Measurements from ENCODE around the gene BLM. TPM values are rescaled to one million over a fixed set of nuclear protein-coding genes. Genes with fewer than 3 reads are reported as not detected.

BLM gene
- total RNA-seq, 4 donors from 2014 or later = 1.3 to 3.4 (median 2.0) TPM

DNA sequence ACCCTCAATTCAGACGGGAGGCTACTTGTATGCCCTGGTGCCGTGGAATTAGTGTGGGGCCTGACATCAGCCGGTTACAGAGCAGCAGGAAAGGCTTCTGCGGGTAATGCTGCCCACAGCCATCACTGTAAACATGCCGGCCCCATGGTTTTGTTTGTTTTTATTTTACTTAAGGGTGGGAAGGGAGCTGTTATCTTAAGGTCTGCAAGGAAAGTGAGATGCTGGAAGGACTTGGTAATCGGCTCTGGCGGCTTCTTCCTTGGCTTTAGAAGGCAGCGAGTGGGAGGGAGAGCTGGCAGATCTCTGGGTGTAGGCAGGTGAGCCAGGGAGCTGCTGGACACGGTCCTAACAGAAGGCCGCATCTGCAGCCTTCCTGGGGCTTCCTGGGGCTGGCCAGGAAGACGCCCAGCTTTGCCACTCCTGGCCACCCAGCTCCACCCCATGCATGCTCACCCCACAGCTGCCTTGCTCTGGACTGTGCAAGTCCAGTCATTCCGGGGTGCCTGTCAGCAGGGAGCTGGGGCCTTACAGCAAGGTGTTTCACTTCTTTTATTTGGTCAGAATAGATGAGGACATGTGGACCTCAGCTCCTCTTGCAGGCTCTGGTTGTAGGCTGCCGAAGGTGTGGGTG lies 97.2 kb downstream of the BLM start:
- Histone ChIP-seq H3K27ac (peak overlapping the region in 1 of 4 donors; percentile 54), H3K4me1 (peaks cover 0 to 18% (median 8%) of the 10 kb centered on the region in 3 donors), H3K36me3 (no peaks in the 10 kb centered on the region), H3K9me3 (no peaks in the 10 kb centered on the region), H3K27me3 (no peaks in the 10 kb centered on the region), H3K4me3 (no peak overlapping the region)
- no peak for DNase-seq
- TF ChIP-seq POLR2A (IDR thresholded peaks at IDR 0.05) = no peak
- TF ChIP-seq, protein P1, sequence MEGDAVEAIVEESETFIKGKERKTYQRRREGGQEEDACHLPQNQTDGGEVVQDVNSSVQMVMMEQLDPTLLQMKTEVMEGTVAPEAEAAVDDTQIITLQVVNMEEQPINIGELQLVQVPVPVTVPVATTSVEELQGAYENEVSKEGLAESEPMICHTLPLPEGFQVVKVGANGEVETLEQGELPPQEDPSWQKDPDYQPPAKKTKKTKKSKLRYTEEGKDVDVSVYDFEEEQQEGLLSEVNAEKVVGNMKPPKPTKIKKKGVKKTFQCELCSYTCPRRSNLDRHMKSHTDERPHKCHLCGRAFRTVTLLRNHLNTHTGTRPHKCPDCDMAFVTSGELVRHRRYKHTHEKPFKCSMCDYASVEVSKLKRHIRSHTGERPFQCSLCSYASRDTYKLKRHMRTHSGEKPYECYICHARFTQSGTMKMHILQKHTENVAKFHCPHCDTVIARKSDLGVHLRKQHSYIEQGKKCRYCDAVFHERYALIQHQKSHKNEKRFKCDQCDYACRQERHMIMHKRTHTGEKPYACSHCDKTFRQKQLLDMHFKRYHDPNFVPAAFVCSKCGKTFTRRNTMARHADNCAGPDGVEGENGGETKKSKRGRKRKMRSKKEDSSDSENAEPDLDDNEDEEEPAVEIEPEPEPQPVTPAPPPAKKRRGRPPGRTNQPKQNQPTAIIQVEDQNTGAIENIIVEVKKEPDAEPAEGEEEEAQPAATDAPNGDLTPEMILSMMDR (IDR thresholded peaks at IDR 0.05) = no peak
- WGBS, 2 donors = 54 to 80% methylated on average over 8 to 11 of the region's 13 CpGs
- intact Hi-C loops (cut with DNase I) = no loop called here

DNA sequence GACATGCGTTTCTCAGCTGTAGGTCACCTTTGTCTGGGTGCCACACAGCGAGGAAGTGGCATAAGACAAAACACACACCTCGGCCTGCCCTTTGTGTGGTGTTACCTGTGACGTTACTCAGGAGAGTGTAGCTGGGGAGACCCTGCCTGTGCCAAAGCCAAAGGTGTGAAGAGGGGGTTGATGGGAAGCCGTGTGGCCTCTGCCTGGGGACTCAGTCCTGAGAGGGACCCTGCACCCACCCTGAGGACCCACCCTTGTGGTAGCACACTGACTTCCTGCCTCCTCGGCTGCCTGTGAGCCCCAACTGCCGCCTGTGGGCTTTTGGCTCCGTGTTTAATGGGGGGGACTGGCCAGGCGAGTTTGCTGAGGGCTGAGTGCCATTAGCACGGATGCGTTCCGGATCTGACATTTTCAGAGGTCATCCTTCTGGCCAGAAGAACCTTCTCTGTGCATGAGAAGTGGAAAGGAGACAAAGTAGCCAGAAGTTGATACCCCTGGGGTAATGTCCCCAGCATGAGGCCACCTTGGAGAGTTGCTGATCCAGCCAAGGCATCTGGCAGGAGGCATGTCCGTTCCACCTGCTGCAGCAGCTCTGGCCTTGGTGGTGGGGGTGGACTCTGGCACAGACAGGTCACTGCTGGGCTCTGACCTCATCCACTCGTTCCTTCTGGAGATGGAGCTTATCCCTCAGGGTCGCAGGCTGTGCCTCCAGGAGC lies 99.4 kb downstream of the BLM start:
- Histone ChIP-seq H3K4me1 (peaks cover 0 to 18% (median 8%) of the 10 kb centered on the region in 3 donors), H3K27ac (peak overlapping the region in 1 of 4 donors; percentile 49), H3K4me3 (no peak overlapping the region), H3K9me3 (no peaks in the 10 kb centered on the region), H3K36me3 (no peaks in the 10 kb centered on the region), H3K27me3 (no peaks in the 10 kb centered on the region)
- no peak for DNase-seq
- WGBS, 2 donors = 44 to 85% methylated on average over 8 to 11 of the region's 15 CpGs
- intact Hi-C loops (cut with DNase I) = no loop called here
- TF ChIP-seq, protein P1 (IDR thresholded peaks at IDR 0.05) = no peak
- TF ChIP-seq POLR2A (IDR thresholded peaks at IDR 0.05) = no peak

DNA sequence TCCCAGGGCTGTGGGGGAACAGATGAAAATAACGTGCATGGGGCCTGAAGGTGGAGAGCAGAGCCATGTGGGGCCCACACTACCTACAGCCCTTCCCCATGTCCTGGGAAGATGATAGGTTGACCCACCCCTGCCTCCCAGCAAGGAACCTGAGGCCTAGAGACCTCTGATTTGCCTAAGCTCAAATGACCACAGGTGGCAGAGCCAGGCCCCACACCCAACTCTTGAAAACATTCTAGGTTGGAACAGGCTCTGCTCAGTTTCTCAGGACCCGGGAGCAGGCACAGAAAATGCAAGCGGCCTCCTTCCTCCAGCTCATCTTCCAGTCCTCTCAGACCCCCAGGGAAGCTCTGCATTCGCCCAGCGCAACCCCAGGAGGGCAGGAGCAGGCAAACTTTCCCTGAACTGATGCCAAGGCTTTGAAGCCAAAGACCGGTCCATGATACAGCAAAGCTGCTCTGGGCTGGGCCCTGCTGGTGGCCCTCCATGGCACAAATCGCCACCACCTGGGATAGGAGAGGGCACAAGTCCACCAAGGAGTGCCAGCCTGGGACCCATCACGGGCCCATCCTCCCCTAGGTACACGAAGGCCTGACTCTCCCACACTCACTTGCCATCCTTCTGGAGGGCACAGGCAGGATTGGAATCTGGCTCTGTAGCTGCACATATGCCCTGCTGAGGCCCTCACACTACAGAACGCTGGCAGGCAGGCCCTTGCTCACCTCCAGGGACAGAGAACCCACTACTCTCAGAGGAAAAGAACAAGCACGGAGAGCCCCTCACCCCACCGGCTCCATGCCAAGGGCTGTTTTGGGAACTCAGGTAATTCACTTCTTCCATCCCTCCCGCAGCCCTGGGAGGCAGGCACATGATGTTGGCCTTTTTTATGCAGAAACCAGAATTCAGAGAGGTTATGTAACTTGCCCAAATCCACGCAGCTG lies 100.2 kb downstream of the BLM start:
- WGBS, 2 donors = 87 to 94% methylated on average over 2 to 5 of the region's 14 CpGs

DNA sequence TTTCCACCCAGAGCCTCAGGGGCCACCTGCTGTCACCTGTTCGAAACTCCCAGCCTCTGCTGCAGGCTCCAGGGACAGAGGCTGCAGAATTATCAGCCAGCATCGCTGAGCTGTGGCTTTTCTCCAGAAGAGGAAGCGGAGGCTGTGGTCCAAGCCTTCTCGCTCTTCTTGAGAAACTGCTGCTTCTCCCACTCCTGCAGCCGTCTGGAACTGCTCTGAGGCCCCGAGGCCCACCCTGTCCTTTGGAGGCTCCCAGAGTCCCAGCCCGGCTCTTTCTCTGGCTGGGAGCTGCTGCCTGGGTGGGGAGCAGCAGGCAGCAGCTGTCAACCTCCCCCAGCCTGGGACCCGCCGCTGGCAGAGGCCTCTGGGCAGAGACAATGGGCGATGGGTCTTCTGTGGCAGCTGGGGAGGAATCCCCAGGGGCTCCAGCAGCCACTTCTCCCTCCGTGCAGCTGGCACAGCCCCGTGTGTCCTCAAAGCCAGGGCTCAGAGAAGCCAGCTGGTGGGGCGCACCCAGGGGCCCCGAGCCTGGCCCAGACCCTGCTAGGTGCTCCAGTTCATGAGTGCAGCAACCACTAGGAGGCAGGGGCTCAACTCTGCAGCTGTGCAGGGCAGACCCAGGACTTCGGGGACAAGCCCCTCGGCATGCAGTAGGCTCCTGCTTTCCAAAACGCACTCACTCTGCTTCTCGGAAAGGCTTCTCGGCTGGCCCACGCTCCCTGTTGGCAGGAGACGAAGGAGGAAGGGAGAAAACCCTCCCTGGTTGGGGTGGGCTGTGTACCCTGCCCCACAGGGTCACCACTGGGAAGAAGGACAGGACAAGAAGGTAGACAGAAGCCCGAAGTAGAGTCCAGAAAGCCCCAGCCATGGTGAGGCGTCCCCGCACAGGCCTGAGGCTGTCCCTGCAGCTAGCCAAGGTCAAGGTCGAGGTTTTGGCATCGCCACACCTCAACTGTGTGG lies 101.4 kb downstream of the BLM start:
- Histone ChIP-seq H3K27ac (peak overlapping the region in 1 of 4 donors; percentile 34), H3K36me3 (no peaks in the 10 kb centered on the region), H3K27me3 (no peaks in the 10 kb centered on the region), H3K4me1 (peaks cover 0 to 8% (median 7%) of the 10 kb centered on the region in 3 donors), H3K4me3 (no peak overlapping the region), H3K9me3 (no peaks in the 10 kb centered on the region)
- intact Hi-C loops (cut with DNase I) = no loop called here
- DNase-seq = no peak
- 83 to 84% methylated on average over 6 of the region's 26 CpGs for WGBS, 2 donors
- TF ChIP-seq, protein P1 (IDR thresholded peaks at IDR 0.05) = peak in 1 of 6 experiments; percentile 28
- no peak for TF ChIP-seq POLR2A (IDR thresholded peaks at IDR 0.05)

More for the DNA sequence above, 100.2 kb downstream of the BLM start:
- no peak for DNase-seq
- Histone ChIP-seq H3K4me1 (peaks cover 0 to 13% (median 8%) of the 10 kb centered on the region in 3 donors), H3K27ac (no peak overlapping the region), H3K27me3 (no peaks in the 10 kb centered on the region), H3K36me3 (no peaks in the 10 kb centered on the region), H3K4me3 (no peak overlapping the region), H3K9me3 (no peaks in the 10 kb centered on the region)
- intact Hi-C loops (cut with DNase I) = no loop called here
- TF ChIP-seq, protein P1 (IDR thresholded peaks at IDR 0.05) = no peak
- TF ChIP-seq POLR2A (IDR thresholded peaks at IDR 0.05) = no peak
